Measurements from ENCODE around the gene CCDC92.

- no peak for TF ChIP-seq YY1 (IDR thresholded peaks at IDR 0.05; ENCODE audit: low read depth)
- TF ChIP-seq FOXM1 (IDR thresholded peaks at IDR 0.05; ENCODE audit: borderline replicate concordance, low read depth): no peak
- no peak for TF ChIP-seq REST (IDR thresholded peaks at IDR 0.05; ENCODE audit: low read depth)
- TF ChIP-seq RAD21 (IDR thresholded peaks at IDR 0.05; ENCODE audit: low read depth): no peak
- no peak for TF ChIP-seq TCF12 (IDR thresholded peaks at IDR 0.05; ENCODE audit: low read depth)
- no peak for TF ChIP-seq USF1 (IDR thresholded peaks at IDR 0.05)
- TF ChIP-seq MAX (IDR thresholded peaks at IDR 0.05): no peak
- TF ChIP-seq EGR1 (IDR thresholded peaks at IDR 0.05): no peak
- TF ChIP-seq EP300 (IDR thresholded peaks at IDR 0.05; ENCODE audit: borderline replicate concordance): no peak
Measured at GRCh38 chr12:124008595-124008994, 36.0 kb upstream of the CCDC92 start.
